Erythroblast (primary cell): ENCODE data around the gene PRRG1.

Experiments used
- GATA1 ChIP-seq: IDR thresholded peaks from 2 replicates; pipeline ENCODE4 v1.6.1; 2011; ENCODE audit warnings: low read depth, mild to moderate bottlenecking, control low read depth, low read length, moderate library complexity
- POLR2A ChIP-seq: IDR thresholded peaks from 2 replicates; pipeline ENCODE4 v1.6.1; 2011; ENCODE audit warnings: mild to moderate bottlenecking, low read length

GRCh38 chrX:37409278-37409677 is 60.1 kb downstream of the PRRG1 start:
- TF ChIP-seq POLR2A: no peak
- no peak for TF ChIP-seq GATA1
